SW480 (cell line): ENCODE measurements around the gene AURKAIP1.
A peak's percentile ranks its signal among the peaks of the same experiment; 100 is the strongest.
"Not testable (repeated sequence)": the region's sequence is repeated elsewhere in the genome, so short reads cannot be mapped to it uniquely, and the experiment has no call there.

Source experiments
- DNase-seq: peaks from one replicate; pipeline ENCODE4 v3.0.0-alpha.2; 2016; ENCODE audit warnings: low spot score

Gene AURKAIP1

GRCh38 chr1:1387098-1388077 is 12.4 kb upstream of the AURKAIP1 start:
- DNase-seq, result no peak

DNA sequence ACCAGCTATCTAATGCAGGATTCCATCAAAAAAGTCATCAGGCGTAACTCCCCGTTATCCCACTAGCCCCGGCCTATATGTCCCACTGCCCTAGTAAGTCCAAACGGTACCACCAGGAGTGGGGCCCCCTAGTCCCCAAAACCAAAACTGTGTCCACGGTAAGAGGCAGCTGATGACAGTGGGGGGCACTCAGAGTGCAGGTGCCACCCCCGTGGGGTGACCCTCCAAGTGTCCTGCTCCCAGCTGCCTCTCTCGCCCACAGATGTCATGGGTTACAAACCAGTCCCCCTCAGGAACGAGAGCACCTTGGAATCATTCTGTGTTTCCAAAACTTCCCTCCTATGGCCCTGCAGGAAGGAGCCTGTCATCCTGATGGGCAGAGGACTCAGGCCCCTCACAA is 10.9 kb upstream of the AURKAIP1 start:
- DNase-seq, result no peak

GRCh38 chr1:1385339-1385738 is 10.3 kb upstream of the AURKAIP1 start:
- DNase-seq, result not testable (repeated sequence)

DNA sequence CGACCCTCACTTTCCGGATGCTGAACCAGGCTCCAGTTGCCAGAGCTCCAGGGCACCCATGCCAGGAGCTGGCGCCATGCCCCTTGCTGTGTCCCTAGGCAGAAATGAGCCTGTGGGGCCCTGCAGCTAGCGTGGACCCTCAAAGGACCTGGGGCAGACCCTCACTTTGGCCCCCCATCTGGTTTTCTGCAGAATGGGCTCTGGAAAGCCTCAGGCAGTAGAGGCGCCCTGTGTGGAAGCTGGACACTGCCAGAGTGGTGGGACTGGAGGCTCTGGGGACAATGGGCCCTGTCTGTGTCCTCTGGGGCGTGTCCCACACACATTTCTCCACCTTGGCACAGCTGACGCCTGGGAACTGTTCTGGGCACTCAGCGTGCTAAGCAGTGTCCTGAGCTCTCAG is 6.3 kb upstream of the AURKAIP1 start:
- DNase-seq, result no peak

GRCh38 chr1:1380860-1381259 is 5.9 kb upstream of the AURKAIP1 start:
- no peak for DNase-seq

- DNase-seq, result no peak
Observed at GRCh38 chr1:1377540-1378205, 2.7 kb upstream of the AURKAIP1 start.

GRCh38 chr1:1376551-1377226 is 1.7 kb upstream of the AURKAIP1 start:
- DNase-seq, result no peak

DNA sequence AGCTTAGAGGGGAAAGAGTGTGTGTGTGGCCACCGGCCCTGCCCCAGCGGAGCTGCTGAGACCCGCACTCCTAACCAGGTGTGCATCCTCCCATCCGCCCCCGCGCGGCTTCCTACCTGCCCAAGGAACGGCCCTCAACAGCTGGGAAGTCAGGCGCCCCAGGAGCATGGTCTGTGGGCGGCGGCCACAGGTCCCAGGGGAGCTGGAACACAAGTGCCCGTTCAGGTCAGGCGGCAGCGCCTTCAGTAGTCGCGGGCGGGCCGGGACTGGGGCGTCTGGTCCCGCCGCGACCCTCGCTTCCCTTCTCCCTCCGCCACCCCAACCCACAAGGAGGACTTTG is 448 bp downstream of the AURKAIP1 start:
- DNase-seq, result no peak

GRCh38 chr1:1373815-1374588 is 1.0 kb downstream of the AURKAIP1 start:
- DNase-seq, result no peak

GRCh38 chr1:1373051-1373814 is 1.8 kb downstream of the AURKAIP1 start:
- no peak for DNase-seq

DNA sequence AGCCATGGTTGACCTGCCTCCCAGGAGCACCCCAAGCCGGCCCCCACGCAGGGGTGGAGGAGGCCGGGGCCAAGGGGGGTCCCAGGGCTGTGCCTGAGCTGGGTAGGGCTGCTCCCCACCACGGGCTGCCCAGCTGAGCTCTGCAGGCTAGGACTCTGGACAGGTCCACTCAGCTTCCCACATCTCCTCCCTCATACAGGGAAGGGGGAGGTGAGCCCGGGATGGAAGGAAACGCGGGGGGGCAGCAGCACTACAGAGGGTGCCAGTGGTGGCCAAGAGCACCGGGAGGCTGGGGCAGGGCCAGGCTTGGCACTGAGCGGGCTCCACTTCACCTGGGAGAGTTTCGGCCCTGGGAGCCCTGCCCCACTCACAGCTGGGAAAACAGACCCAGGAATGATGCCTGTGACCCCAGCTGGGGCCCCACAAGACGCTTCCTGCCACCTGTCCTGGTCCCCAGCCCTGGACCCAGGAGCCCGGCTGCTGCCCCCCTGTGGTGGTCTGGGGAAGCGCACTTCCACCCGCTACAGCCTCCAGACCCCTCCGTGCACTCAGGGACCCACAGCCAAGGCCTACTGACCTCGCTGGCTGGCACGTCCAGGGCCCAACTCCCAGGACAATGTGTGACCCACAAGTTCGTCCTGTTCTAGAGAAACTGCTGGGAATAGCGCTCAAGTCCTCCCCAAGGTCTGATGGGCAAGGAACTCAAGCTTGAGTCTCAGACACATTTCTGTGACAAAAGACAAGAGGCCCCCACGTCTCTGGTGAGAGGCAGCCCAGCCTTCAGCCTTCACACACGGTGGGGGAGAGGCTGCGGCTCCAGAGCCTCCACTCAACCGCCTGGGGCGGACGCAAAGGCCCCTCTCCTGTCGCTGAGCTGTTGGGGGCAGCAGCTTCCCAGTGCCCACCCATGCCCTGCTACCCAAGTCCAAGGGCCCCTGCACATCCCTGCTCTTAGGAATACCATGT is 3.0 kb downstream of the AURKAIP1 start:
- DNase-seq, result peak; percentile 57

GRCh38 chr1:1371364-1371745 is 3.7 kb downstream of the AURKAIP1 start:
- DNase-seq, result no peak

DNA sequence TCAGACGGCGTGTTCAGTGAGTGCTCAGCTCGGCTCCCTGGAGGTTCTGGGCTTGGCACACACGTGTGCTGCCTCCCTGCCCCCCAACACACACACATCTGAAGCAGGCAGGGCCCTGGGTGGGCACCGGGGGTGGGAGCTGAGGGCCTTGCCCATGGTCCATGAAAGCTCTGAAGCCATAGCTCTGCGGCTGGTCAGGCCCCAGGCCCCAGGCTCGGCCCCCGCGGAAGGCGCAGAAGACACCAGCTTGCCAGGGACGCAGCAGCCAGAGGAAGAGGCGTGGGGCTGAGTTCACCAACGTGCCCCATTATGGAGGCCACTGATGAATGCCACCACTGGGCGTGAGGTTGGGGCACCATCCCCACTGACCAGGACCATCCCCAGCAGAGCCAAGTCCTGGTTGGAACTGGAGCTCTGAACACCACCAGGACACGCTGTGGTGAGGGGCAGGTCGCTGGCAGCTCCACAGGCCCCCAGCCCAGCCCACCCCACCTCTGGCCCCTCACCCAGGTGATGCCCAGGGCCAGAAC is 4.2 kb downstream of the AURKAIP1 start:
- no peak for DNase-seq

GRCh38 chr1:1370094-1370493 is 4.9 kb downstream of the AURKAIP1 start:
- DNase-seq, result not testable (repeated sequence)

- DNase-seq, result no peak
Observed at GRCh38 chr1:1367315-1367714, 7.7 kb downstream of the AURKAIP1 start.

DNA sequence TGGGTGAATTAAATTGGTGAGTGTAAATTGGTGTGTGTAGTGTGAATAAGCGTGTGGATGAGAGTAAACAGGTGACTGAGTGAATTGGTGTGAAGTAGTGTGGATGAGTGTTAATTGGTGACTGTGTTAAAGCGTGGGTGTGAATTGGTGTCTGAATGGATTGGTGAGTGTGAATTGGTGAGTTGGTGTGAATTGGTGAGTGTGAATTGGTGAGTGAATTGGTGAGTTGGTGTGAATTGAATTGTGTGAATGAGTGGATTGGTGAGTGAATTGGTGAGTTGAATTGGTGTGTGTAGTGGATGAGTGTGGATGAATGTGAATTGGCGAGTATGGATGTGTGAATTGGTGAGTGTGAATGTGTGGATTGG is 8.3 kb downstream of the AURKAIP1 start:
- no peak for DNase-seq

GRCh38 chr1:1365875-1366698 is 8.9 kb downstream of the AURKAIP1 start:
- DNase-seq, result no peak

DNA sequence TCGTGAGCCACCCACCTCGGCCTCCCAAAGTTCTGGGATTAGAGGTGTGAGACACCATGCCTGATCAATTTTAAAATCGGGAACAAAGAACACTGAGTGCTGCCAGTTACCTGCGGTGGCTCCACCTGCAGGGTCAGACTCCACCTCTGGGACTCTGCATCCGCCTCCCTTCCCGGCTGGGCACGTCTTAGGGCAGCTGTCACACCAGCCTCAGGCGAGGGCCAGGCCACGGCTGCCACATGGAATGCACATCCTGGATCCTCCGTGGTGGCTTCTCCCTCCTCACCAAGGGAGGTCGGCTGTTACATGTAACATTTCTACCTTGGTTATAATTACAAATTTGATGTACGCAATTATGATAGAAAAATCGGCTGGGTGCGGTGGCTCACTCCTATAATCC is 10.7 kb downstream of the AURKAIP1 start:
- DNase-seq, result no peak

DNA sequence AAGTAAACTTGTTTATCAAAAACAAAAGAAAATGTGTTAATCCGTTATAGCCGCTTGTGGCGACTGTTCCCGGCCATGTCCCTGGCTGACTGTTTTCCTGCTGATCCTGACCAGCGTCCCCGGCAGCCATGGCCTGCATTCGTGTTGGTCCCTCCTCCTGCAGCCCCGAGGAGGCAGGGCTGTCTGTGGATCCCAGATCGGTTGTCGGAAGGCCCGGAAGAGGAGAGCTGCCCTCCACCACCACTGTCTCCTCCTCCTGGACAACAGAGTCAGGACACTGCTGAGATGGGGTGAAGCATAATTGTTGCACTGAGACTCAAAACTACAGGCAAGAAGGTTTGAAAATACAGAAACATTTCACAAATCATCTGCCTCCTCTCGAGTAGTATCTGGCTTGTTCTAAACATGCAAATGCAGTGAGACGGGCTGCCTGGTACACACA is 13.0 kb downstream of the AURKAIP1 start:
- no peak for DNase-seq
